Karpas-422 (cell line): ENCODE data around the gene KRT82. TPM values are rescaled to one million over a fixed set of nuclear protein-coding genes. Genes with fewer than 3 reads are reported as not detected.
A peak's percentile ranks its signal among the peaks of the same experiment; 100 is the strongest.
"Not testable (repeated sequence)": the region's sequence is repeated elsewhere in the genome, so short reads cannot be mapped to it uniquely, and the experiment has no call there.

Experiments used
- DNase-seq: peaks from one replicate; pipeline ENCODE4 v3.0.0-alpha.2; 2015
- H2AFZ ChIP-seq: fragments of 200-600 bp; sonication (generic); 2 replicates; pipeline ENCODE4 v1.6.1; 2014; ENCODE audit warnings: antibody characterized with exemption, low read length, mixed read lengths
- H3K27ac ChIP-seq: fragments of 200-600 bp; sonication (generic); 2 replicates; pipeline ENCODE4 v1.5.1; 2014; ENCODE audit warnings: mild to moderate bottlenecking, low read length, moderate library complexity
- H3K27me3 ChIP-seq: fragments of 200-600 bp; sonication (generic); 2 replicates; pipeline ENCODE4 v1.6.1; 2014; ENCODE audit warnings: low read length, mixed read lengths
- H3K36me3 ChIP-seq: fragments of 200-600 bp; sonication (generic); 2 replicates; pipeline ENCODE4 v1.6.1; 2014; ENCODE audit warnings: low read length, mixed read lengths; ENCODE audit not compliant: insufficient read depth
- H3K4me1 ChIP-seq: fragments of 200-600 bp; sonication (generic); 2 replicates; pipeline ENCODE4 v1.6.1; 2014; ENCODE audit warnings: mild to moderate bottlenecking, low read length, mixed read lengths
- H3K4me2 ChIP-seq: fragments of 200-600 bp; sonication (generic); 2 replicates; pipeline ENCODE4 v1.6.1; 2014; ENCODE audit warnings: low read length, low read depth, mild to moderate bottlenecking; ENCODE audit not compliant: poor library complexity, severe bottlenecking
- H3K4me3 ChIP-seq: fragments of 200-600 bp; sonication (generic); 2 replicates; pipeline ENCODE4 v1.5.1; 2014; ENCODE audit warnings: mild to moderate bottlenecking, antibody characterized with exemption, low read length, mixed read lengths
- H3K79me2 ChIP-seq: fragments of 200-600 bp; sonication (generic); 2 replicates; pipeline ENCODE4 v1.6.1; 2014; ENCODE audit warnings: mild to moderate bottlenecking, low read length, mixed read lengths
- H3K9ac ChIP-seq: fragments of 200-600 bp; sonication (generic); 2 replicates; pipeline ENCODE4 v1.6.0; 2014; ENCODE audit warnings: low read length
- H3K9me2 ChIP-seq: fragments of 200-600 bp; sonication (generic), shearing (Covaris generic); replicated peaks from 2 replicates; pipeline ENCODE4 v1.6.0; 2014; ENCODE audit warnings: mild to moderate bottlenecking, low read length, moderate library complexity; ENCODE audit not compliant: insufficient read depth
- H3K9me3 ChIP-seq: fragments of 300-700, 200-600 bp; sonication (generic); 2 replicates; pipeline ENCODE4 v1.6.1; 2014; ENCODE audit warnings: low read length, mixed read lengths
- H4K20me1 ChIP-seq: fragments of 200-600 bp; sonication (generic); 2 replicates; pipeline ENCODE4 v1.6.1; 2014; ENCODE audit warnings: mild to moderate bottlenecking, antibody characterized with exemption, low read length, low read depth; ENCODE audit not compliant: insufficient read depth
- total RNA-seq: library from RNA; depleted of rRNA; stranded (reverse); fragments of >200 nt; shearing (Covaris generic); gene quantifications from 2 replicates; pipeline ENCODE4 v1.2.3, GENCODE V29; 2014; ENCODE audit warnings: low replicate concordance; rRNA removed

KRT82 gene
- total RNA-seq, 1 experiment from 2014 or later = not detected

DNA sequence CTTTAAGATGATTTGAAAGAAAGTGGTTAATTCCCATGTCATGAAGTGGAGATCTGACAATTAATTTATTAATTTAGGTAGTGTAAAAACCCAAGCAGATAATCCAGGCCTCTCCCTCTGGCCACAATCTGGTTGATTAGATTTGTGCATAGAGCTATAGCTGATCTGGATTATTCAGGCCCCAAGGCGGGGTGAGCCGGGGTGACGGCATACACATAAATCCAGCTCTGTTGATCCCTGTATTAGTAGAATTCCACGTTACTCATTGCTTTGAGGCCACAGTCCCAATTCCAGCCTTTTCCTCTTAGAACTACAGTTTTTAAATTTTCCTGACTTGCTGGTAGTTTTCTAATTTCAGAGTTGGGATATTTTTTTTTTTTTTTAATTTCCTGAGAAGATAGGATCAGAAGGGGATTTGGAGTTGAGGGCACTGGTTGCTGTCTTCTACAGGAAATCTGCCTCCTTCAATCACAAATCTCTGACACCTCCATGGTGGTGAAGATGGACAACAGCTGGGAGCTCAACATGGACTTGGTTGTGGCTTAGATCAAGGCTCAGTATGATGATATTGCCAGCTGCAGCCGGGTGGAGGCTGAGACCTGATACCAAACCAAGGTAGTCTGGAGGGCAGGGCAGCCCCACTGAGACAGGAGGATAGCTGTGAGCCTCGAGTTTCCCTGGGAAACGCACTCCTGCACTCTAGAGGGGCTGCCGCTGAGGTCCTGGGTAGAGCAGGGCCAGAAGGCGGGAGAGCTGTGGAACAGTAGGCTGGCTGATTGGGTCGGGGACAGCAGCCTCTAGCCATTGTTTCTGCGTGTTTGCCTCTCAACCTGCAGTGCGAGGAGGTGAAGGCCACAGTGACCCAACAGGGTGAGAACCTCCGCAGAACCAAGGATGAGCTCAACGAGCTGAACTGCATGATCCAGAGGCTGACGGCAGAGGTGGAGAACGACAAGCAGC is 58.3 kb downstream of the KRT82 start:
- Histone ChIP-seq H3K9me2 (no peaks in the 10 kb centered on the region), H4K20me1 (no peaks in the 10 kb centered on the region), H3K27me3 (0 out of 2 replicates have a peak, but pooled peaks cover 3% of the 10 kb centered on the region), H3K9me3 (no peaks in the 10 kb centered on the region), H3K36me3 (no peaks in the 10 kb centered on the region), H3K4me1 (no peaks in the 10 kb centered on the region), H3K4me3 (no peak overlapping the region), H3K9ac (no peak overlapping the region), H3K79me2 (no peaks in the 10 kb centered on the region), H2AFZ (no peak overlapping the region), H3K4me2 (no peak overlapping the region), H3K27ac (no peak overlapping the region)
- no peak for DNase-seq

DNA sequence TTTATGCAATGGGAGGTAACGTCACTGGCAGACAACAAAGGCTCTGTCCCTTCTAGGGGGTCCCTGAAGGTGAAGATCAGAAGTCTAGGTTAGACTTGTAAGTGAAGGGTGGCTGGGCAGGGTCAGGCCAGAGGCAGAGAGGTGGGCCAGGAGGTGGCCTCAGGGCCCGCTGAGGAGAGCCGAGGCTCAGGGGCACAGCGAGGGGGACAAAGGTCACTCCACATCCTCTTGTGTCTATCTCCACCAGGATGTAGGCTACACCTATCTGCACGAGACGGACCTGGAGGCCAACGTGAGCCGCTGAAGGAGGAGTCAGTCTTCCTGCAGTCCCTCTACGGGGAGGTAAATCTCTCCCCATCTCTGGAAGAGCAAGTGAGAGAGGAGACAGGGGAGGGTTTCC is 59.1 kb downstream of the KRT82 start:
- H2AFZ ChIP-seq = no peak overlapping the region
- DNase-seq = no peak
- no peaks in the 10 kb centered on the region for H3K9me3 ChIP-seq
- H3K4me2 ChIP-seq = no peak overlapping the region
- H3K27ac ChIP-seq = no peak overlapping the region
- no peaks in the 10 kb centered on the region for H3K79me2 ChIP-seq
- no peaks in the 10 kb centered on the region for H3K4me1 ChIP-seq
- H4K20me1 ChIP-seq = no peaks in the 10 kb centered on the region
- 0 out of 2 replicates have a peak, but pooled peaks cover 3% of the 10 kb centered on the region for H3K27me3 ChIP-seq
- H3K36me3 ChIP-seq = no peaks in the 10 kb centered on the region
- H3K4me3 ChIP-seq = no peak overlapping the region
- H3K9me2 ChIP-seq = no peaks in the 10 kb centered on the region
- H3K9ac ChIP-seq = no peak overlapping the region

DNA sequence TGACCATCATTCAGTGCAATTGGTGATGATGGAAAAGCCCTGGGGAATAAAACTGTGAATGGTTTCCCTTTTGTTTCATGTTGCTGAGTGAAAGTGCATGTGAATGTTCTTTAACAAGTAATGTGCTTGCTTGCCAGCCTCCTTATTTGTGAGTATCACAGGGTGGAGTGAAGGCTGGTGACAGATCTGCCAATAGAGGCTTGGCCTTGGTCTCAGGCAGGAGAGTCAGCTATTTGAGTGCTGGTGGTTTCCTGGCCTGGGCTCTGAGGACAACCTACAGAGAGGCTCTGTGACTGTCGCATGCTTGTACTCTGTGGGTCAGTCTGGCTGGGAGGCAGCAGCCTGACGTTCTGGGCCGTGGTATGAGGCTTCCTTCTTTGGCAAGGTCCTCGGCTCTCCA is 59.5 kb downstream of the KRT82 start:
- H2AFZ ChIP-seq = no peak overlapping the region
- no peaks in the 10 kb centered on the region for H3K9me2 ChIP-seq
- no peaks in the 10 kb centered on the region for H3K79me2 ChIP-seq
- H3K36me3 ChIP-seq = no peaks in the 10 kb centered on the region
- DNase-seq = no peak
- H3K9me3 ChIP-seq = no peaks in the 10 kb centered on the region
- H3K4me3 ChIP-seq = no peak overlapping the region
- 0 out of 2 replicates have a peak, but pooled peaks cover 3% of the 10 kb centered on the region for H3K27me3 ChIP-seq
- no peak overlapping the region for H3K27ac ChIP-seq
- no peaks in the 10 kb centered on the region for H4K20me1 ChIP-seq
- H3K4me1 ChIP-seq = no peaks in the 10 kb centered on the region
- H3K4me2 ChIP-seq = no peak overlapping the region
- H3K9ac ChIP-seq = no peak overlapping the region

DNA sequence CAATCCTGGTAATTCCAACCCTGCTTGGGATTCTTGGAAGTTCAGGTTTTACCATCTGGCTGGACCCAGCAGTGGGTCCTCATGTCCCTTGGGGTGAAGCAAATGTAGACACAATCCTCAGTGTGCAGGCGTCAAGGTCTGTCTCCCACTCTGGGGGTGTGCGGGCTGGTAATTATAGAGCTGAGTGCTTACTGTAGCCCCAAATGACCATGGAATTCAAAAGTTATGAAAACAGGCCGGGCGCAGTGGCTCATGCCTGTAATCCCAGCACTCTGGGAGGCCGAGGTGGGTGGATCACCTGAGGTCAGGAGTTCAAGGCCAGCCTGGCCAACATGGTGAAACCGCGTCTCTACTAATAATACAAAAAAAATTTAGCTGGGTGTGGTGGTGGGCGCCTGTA is 61.1 kb downstream of the KRT82 start:
- not testable (repeated sequence) for H3K4me3 ChIP-seq, H3K79me2 ChIP-seq, H4K20me1 ChIP-seq, DNase-seq, H3K27me3 ChIP-seq, H3K9ac ChIP-seq, H3K36me3 ChIP-seq, H3K9me2 ChIP-seq, H2AFZ ChIP-seq, H3K4me2 ChIP-seq, H3K27ac ChIP-seq, H3K4me1 ChIP-seq, H3K9me3 ChIP-seq

DNA sequence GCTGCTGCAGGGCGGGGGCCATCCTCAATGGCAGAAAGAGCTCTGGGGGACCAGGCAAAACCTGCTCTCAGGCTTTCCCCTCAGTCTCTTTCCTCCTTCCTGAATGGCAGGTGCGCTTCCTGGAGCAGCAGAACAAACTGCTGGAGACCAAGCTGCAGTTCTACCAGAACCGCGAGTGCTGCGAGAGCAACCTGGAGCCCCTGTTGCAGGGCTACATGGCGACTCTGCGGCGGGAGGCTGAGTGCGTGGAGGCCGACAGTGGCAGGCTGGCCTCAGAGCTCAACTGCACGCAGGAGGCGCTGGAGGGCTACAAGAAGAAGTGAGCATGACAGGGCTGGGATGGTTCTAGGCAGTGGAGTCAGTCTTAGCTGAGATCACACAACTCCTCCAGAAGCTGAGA is 62.0 kb downstream of the KRT82 start:
- DNase-seq = peak; percentile 59
- H3K4me3 ChIP-seq = no peak overlapping the region

More for the DNA sequence above, 62.0 kb downstream of the KRT82 start:
- no peaks in the 10 kb centered on the region for H3K79me2 ChIP-seq
- no peaks in the 10 kb centered on the region for H3K9me2 ChIP-seq
- H3K4me2 ChIP-seq = no peak overlapping the region
- no peaks in the 10 kb centered on the region for H3K9me3 ChIP-seq
- no peaks in the 10 kb centered on the region for H4K20me1 ChIP-seq
- no peaks in the 10 kb centered on the region for H3K4me1 ChIP-seq
- H2AFZ ChIP-seq = no peak overlapping the region
- H3K27me3 ChIP-seq = 0 out of 2 replicates have a peak, but pooled peaks cover 3% of the 10 kb centered on the region
- no peak overlapping the region for H3K9ac ChIP-seq
- H3K36me3 ChIP-seq = no peaks in the 10 kb centered on the region
- H3K27ac ChIP-seq = no peak overlapping the region

Other genes starting within 250 kb of the KRT82 start
- gene KRT80, start 214.3 kb downstream of the KRT82 start, total RNA-seq = not detected in 2 replicates
- gene KRT7, start 173.1 kb downstream of the KRT82 start, total RNA-seq = not detected in 2 replicates
- not detected in 2 replicates for gene KRT86, start 131.7 kb downstream of the KRT82 start, total RNA-seq
- not detected in 2 replicates for gene KRT81, start 114.8 kb downstream of the KRT82 start, total RNA-seq
- gene KRT83, start 84.9 kb downstream of the KRT82 start, total RNA-seq = not detected in 2 replicates
- gene KRT85, start 38.9 kb downstream of the KRT82 start, total RNA-seq = not detected in 2 replicates
- gene KRT84, start 20.7 kb downstream of the KRT82 start, total RNA-seq = not detected in 2 replicates
- gene KRT75, start 28.0 kb upstream of the KRT82 start, total RNA-seq = not detected in 2 replicates
- gene KRT6B, start 45.8 kb upstream of the KRT82 start, total RNA-seq = not detected in 2 replicates
- gene KRT6C, start 67.5 kb upstream of the KRT82 start, total RNA-seq = not detected in 2 replicates
- gene KRT6A, start 86.9 kb upstream of the KRT82 start, total RNA-seq = not detected in 2 replicates
- gene KRT5, start 114.1 kb upstream of the KRT82 start, total RNA-seq = not detected in 2 replicates
- not detected in 2 replicates for gene KRT71, start 146.8 kb upstream of the KRT82 start, total RNA-seq
- not detected in 2 replicates for gene KRT74, start 167.5 kb upstream of the KRT82 start, total RNA-seq
- not detected in 2 replicates for gene KRT72, start 195.1 kb upstream of the KRT82 start, total RNA-seq
- not detected in 2 replicates for gene KRT73, start 212.2 kb upstream of the KRT82 start, total RNA-seq
- gene KRT2, start 245.9 kb upstream of the KRT82 start, total RNA-seq = not detected in 2 replicates